GM12874 (cell line): Measurements from ENCODE around the gene STK11IP.

Source experiments
- TF ChIP-seq, protein P1 (sequence below): IDR thresholded peaks from 2 replicates; pipeline ENCODE4 v1.5.1; 2011; ENCODE audit warnings: low read depth, mild to moderate bottlenecking, control low read depth, low read length, moderate library complexity; ENCODE audit not compliant: insufficient read depth

STK11IP gene

GRCh38 chr2:219636941-219637841 is 39.5 kb downstream of the STK11IP start:
- TF ChIP-seq, protein P1, sequence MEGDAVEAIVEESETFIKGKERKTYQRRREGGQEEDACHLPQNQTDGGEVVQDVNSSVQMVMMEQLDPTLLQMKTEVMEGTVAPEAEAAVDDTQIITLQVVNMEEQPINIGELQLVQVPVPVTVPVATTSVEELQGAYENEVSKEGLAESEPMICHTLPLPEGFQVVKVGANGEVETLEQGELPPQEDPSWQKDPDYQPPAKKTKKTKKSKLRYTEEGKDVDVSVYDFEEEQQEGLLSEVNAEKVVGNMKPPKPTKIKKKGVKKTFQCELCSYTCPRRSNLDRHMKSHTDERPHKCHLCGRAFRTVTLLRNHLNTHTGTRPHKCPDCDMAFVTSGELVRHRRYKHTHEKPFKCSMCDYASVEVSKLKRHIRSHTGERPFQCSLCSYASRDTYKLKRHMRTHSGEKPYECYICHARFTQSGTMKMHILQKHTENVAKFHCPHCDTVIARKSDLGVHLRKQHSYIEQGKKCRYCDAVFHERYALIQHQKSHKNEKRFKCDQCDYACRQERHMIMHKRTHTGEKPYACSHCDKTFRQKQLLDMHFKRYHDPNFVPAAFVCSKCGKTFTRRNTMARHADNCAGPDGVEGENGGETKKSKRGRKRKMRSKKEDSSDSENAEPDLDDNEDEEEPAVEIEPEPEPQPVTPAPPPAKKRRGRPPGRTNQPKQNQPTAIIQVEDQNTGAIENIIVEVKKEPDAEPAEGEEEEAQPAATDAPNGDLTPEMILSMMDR, result no peak

DNA sequence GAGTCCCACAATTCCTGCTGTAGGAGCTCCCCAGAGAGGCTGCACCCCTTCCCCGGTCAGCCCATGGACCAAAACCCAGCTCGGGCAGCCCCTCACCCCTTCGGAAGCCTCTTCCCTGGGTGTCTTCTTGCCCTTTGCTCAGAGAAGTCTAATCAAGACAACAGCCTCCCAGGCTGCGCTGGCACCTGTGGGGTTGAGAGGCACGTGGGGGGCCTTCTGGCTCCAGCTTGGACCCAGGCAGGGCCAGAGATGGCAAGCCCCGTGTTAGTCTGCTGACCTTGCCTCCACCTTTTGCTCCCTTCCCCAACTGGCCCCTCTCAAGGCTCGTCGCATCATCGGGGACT is 40.2 kb downstream of the STK11IP start:
- TF ChIP-seq, protein P1, result no peak

GRCh38 chr2:219638217-219638947 is 40.7 kb downstream of the STK11IP start:
- TF ChIP-seq, protein P1, result no peak

DNA sequence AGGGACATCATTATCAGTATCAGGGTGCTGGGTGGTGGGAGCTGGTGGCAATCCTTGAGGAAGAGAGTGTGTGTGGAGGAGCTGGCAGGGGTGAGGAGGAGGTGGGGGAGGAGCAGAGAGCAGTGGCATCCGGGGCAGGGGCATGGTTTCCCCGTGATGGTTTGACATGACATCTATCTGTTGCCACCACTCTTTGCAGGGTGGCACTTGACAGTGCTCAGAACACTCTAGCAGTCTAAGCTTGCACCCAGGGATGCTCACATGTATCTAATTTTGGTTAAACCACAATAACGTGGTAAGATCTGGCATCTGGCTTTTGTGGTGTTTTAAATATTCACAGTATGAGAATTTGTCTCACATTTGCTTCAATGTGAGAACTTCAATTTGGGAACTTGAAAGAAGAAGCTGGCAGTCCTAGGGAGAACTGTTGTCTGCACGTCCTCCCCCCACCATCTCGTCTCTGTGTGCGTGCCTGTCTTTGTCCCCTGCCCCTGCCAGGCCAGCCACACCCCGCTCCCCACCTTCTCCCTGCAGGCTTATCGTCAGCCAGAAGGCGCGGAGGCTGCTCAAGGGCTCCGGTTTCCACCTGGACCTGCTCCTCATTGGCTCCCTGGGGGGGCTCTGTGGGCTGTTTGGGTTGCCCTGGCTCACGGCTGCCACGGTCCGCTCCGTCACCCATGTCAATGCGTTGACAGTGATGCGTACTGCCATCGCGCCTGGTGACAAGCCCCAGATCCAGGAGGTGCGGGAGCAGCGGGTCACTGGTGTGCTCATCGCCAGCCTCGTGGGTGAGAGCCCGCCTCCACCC is 41.5 kb downstream of the STK11IP start:
- TF ChIP-seq, protein P1, result no peak

DNA sequence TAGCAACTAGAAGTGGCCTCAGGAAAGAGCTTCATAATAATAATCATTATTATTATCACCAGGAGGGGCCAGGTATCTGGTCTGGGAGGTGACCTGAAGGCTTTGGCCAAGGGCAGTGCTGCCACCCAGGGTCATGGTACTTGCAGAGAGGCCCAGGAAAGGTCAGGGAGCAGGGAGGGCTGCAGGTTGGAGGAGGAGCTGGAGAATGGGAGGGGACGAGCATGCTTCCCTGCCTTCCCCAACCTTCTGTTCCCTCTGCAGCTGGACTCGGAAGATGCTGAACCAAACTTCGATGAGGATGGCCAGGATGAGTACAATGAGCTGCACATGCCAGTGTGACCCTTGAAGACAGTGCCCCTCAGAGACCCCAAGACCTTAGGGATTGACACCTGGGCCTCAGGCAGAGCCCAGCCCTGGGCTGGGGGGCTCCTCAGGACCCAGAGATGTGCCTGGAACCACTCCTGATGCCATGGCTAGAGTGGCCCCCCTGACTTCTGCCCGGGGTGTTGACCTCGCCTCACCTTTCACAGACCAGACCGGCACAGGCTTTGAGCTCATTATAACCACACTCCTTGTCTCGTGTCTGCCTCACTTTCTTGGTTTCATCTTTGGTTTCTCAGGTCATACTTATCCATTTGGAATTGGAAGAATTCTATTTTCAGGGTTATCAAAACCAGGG is 43.9 kb downstream of the STK11IP start:
- TF ChIP-seq, protein P1, result no peak

- TF ChIP-seq, protein P1, result no peak
Observed at GRCh38 chr2:219642069-219642454, 44.4 kb downstream of the STK11IP start.
